HTR-8/SVneo (cell line): Measurements from ENCODE around the gene PRKCA.
A peak's percentile ranks its signal among the peaks of the same experiment; 100 is the strongest.
"Not testable (repeated sequence)": the region's sequence is repeated elsewhere in the genome, so short reads cannot be mapped to it uniquely, and the experiment has no call there.

Experiments used
- DNase-seq: peaks from one replicate; pipeline ENCODE4 v3.0.0; 2011; ENCODE audit warnings: low spot score, mixed read lengths; ENCODE audit not compliant: insufficient read length
- FAIRE-seq: peaks from 2 replicates; lab custom pipeline; 2011; peaks lifted over from hg19 to GRCh38; lab: Jason Lieb, UNC

Gene PRKCA

DNA sequence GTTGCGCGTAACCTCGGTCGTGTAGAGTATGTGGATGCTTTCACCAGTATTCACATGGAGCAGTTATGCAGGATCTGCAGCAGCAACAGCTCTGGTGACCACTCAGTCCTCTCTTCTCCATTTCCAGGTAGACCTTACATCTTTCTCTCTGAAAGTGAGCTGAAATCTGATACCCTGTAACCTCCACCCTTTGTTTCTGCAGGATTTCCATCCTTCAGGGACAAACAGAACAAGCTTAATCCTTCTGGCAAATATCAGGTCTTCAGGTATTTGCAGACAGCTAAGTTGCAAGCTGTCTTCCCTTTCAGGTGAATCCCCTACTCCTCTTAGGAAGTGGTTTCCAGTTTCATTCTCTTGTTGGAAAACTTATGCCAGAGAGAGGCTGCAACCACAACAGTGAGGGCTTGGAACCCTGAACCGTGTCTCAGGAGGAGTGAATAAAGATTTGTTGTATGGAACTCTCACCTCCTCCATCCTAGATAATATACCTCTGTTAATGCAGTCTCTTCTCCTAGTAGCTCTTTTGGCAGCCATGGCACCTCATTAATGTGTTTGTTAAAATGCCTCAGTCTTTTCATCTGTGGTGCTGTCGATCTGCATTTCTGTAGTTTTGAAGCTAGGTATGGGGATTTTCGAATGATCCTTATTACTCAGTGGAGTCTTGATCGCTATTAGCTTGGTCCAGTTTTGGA is 172.5 kb downstream of the PRKCA start:
- DNase-seq (no peak), FAIRE-seq (no peak)

DNA sequence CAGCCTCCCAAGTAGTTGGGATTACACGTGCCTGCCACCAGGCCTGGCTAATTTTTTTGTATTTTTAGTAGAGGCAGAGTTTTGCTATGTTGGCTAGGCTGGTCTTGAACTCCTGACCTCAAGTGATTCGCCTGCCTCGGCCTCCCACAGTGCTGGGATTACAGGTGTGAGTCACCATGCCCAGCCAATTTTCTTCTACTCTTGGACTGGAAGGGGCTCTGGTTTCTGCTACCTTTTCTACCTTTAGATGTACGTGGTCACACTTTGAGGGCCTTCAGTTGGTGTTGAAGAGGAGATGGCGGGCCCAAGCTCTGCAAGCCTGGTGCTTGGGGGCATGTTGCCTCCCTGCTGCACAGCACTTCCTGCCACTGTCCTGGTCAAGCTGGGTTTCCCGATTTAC is 173.6 kb downstream of the PRKCA start:
- no peak for DNase-seq
- FAIRE-seq, result no peak

DNA sequence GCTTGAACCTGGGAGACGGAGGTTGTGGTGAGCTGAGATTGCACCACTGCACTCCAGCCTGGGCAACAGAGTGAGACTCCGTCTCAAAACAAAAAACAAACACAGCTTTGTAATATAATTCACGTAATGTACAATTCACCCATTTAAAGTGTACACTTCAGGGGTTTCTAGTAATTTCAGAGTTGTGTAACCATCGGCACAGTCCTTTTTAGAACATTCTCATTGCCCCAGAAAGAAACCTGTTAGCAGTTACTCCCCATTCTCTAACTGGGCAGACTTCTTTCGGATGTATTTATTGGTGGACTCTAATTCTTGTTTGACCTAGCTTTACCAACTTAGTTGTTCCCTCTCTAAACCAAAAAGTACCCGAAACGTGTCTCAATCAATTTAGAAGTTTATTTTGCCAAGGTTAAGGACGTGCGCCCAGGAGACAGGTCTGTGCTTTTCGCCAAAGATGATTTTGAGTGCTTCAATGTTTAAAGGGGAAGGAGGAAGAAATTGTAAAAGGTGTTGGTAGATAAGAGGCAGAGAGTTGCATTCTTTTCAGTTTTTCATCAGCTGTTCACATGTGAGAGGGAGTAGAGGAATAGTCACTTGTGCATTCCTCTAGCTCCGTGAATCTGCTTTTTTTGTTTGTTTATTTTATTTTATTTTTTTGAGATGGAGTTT is 175.3 kb downstream of the PRKCA start:
- DNase-seq, result no peak
- FAIRE-seq, result no peak

DNA sequence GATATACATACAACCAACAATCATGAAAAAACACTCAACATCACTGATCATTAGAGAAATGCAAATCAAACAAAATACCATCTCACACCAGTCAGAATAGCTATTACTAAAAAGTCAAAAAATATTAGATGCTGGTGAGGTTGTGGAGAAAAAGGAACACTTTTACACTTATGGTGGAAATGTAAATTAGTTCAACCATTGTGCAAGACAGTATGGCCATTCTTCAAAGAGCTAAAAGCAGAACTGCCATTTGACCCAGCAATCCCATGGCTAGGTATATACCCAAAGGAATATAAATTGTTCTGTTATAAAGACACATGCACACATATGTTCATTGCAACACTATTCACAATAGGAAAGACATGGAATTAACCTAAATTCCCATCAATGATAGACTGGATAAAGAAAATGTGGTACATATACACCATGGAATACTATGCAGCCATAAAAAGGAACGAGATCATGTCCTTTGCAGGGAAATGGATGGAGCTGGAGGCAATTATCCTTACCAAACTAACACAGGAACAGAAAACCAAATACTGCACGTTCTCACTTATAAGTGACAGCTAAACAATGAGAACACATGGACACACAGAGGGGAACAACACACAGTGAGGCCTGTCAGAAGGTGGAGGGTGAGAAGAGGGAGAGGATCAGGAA is 176.9 kb downstream of the PRKCA start:
- not testable (repeated sequence) for DNase-seq
- FAIRE-seq, result peak; percentile 55

DNA sequence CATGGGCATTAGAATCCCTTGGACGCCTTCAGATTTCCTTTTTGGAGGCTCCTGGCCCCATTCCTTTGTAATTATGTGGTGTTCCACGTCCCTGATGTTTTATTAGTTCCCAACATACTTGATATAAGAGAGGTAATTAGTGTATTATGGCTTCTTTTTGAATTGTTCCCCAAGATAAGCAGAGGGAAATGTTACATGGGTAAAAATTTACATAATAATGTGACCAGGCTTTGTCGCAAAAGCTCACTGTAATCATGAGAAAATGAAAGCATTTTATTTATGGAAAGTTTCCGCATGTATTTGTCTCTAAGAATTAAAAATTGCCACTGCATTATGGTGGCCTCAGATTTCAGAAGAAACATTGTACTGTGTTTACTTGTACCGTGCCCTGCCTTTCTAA is 177.8 kb downstream of the PRKCA start:
- no peak for FAIRE-seq
- DNase-seq, result no peak

DNA sequence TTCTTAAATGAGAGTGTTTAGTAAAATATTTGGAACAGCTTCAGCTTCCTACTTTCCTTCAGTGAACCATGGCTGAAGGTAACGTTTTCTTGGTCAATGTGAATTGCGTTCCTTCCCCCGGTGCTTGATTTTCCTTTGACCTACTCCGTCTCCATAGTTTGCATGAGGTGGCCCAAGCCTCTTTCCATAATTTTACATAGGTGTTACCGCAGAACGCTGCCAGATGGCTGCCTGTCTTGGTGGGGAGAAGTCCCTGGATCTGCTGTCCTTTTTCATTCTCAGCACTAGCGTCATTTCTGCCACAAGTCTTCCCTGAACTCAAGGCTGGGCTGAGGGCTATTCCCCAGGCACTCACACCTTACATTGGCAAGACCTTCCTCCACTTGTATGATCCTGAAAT is 178.4 kb downstream of the PRKCA start:
- no peak for DNase-seq
- no peak for FAIRE-seq

DNA sequence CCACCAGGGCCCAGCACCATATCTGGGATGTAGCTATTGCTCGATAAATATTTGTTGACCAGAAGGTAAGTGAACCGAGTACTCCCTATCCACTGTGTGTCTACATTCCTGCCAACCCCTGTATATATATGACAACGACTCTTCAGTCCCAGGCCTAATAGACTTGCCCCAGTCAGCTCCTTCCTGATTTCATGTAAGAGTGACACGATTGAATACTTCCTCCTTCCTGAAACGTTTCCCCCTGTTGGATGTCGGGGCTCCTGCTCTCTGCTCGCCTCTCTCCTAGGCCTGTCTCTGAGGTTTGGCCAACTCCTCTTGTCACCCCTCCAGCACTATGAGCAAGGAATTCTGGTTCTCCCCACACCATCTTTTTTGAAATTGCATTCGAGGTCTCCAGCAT is 178.9 kb downstream of the PRKCA start:
- DNase-seq, result no peak
- no peak for FAIRE-seq

DNA sequence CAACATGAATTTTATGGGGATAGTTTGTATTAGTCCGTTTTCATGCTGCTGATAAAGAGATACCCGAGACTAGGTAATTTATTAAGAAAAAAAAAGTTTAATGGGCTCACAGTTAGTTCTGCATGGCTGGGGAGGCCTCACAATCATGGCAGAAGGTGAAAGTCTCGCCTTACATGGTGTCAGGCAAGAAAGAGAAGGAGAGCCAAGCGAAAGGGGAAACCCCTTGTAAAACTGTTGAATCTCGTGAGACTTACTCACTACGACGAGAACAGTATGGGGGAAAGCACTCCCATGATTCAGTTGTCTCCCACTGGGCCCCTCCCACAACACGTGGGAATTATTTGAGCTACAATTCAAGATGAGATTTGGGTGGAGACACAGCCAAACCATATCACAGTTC is 181.5 kb downstream of the PRKCA start:
- DNase-seq, result no peak
- no peak for FAIRE-seq

DNA sequence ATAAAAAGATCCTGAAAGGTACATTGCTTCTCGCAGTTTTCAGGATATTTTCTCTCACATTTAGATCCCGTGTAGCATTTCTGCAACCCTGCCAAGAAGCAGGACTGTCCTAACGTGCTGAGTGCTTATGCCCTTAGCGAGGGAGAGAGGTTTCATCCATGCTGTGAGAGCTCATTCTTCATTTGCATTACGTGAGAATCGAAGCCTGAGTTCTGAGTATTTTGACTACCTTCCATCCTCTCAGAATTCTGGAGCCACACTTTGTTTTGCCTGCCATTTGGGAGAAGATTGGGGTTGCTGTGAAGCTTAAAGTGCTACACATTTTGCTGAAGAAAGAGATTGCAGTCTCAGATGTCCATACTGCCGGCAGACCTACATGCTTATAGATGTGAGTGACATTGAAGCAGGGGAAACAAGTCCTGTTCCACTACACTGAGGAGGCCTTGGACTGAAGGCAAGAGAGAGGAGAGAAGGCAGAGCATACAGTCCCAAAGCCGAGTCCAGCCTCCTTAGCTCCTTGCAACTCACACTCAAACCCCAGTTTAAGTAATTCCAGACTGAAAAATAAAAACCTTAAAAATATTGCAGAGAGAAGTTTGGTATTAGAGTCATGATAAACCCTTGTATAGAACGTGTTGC is 183.0 kb downstream of the PRKCA start:
- peak; percentile 71 for FAIRE-seq
- no peak for DNase-seq

DNA sequence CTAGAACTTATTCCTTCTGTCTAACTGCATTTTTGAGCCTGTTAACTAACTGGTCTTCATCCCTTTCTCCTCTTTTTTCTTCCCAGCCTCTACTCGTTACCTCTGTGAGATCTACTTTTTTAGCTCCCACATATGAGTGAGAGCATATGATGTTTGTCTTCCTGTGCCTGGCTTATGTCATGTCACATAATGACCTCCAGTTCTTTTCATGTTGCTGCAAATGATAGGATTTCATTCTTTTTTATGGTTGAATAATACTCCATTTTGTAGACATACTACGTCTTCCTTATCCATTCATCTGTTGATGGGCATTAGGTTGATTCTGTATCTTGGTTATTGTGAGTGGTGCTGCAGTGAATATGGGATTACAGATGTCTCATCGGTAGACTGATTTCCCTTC is 184.7 kb downstream of the PRKCA start:
- FAIRE-seq, result no peak
- no peak for DNase-seq

DNA sequence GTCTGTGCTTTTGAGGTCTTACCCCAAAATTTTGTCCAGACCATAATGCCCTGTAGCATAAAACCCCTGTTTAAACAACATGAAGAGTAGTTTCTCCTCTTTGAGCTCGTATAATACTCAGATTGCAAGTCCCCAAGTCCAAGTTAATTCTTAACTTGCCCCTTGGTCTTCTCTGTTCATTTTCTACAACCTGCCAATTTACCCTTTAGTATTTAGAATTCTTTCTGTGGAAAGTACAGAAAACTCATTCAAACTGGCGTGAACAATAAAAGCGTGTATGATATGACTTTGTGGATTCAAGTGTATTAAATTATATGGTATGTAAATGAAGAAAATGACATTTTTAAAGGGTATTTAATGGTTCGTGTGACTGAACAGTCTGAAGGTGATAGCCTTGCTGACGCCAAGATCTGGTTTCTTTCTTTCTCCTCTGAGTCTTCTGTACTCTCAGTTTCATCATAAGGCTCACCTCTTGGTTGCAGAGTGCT is 185.6 kb downstream of the PRKCA start:
- FAIRE-seq, result no peak
- DNase-seq, result no peak

DNA sequence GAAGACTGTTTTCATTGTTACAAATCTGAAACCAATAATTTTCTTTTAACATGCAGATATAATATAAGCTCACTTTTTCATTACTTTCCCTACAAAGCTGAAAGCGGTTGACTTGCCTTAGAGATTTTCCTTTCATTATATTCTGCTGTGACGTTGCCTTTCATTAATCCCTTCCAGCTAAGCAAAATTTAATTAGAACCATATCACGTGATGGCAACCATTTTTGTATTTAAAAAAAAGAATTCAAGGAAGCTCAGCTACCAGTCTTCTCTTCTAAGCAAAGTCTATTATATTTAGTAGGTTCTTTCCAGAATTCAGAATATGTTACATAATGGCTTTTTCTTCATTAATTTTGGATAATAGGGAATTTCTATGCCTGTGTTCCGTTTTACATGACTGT is 186.5 kb downstream of the PRKCA start:
- DNase-seq, result no peak
- no peak for FAIRE-seq

DNA sequence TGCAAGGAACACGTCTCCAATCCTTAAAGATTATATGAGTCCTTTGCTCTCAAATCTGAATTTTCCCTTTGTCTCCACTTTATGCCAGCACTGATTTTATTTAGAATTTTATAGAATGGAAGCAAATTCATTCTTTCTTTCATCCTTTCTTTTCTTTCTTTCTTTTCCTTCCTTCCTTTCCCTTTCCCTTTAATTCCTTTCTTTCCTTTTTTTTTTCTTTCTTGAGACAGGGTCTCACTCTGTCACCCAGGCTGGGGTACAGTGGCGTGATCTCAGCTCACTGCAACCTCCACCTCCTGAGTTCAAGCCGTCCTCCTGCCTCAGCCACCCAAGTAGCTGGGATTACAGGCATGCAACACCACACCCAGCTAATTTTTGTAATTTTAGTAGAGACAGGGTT is 187.2 kb downstream of the PRKCA start:
- FAIRE-seq, DNase-seq: not testable (repeated sequence)

DNA sequence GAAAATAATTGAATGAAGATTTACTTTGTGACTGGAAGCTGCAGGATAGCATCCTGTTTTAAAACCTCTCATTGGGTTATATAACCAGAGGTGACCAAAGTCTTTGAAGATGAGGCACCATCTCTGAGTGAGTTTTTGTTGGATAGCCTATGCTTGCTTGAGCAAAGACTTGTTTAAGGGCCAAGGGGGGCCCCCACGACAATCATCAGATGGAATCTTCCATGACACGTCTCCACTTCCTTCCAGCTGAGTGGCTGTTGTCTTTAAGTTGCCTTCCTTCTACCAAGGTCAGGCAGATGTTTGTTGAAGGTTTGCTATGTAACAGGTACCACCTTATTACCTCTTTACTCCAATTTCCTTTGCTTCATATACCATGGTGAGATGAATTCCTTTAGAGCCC is 188.8 kb downstream of the PRKCA start:
- FAIRE-seq, result no peak
- no peak for DNase-seq

DNA sequence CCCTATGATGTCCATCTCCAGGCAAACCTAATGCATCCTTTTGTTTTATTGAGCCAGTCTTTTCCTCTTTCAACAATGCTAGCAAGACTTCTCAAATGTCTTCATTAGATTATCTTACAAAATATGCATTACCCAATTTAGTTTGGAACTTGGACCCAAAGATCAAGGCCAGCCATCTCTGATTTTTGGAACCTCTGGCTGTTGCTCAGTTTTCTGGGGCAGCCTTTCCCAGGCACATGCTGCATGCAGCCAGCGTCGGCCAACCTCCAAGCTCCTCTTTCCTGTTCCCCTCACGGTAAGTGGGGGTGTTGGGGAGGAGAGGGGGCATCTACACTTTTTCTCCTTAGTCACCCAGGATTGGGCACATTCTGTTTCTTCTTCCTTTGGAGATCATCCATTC is 189.3 kb downstream of the PRKCA start:
- DNase-seq, result no peak
- no peak for FAIRE-seq

DNA sequence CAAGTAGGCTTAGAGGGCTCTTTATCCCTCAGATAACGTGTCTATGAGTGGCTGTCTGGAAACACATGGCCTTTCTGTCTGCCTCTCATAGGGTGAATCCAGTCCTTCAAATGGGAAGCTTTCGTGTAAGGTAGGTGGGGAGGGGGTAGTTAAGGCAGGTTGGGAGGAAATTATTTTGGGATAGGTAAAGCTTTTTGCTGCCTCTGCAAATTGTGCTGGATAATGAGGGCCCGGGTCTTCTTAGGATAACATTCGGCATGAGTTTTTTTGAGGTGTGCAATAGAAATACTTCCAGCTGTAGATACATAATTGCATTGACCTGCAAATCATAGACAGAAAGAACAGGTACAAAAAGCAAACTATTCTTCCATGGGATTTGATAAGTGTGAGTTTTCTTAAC is 189.7 kb downstream of the PRKCA start:
- FAIRE-seq (no peak), DNase-seq (no peak)

DNA sequence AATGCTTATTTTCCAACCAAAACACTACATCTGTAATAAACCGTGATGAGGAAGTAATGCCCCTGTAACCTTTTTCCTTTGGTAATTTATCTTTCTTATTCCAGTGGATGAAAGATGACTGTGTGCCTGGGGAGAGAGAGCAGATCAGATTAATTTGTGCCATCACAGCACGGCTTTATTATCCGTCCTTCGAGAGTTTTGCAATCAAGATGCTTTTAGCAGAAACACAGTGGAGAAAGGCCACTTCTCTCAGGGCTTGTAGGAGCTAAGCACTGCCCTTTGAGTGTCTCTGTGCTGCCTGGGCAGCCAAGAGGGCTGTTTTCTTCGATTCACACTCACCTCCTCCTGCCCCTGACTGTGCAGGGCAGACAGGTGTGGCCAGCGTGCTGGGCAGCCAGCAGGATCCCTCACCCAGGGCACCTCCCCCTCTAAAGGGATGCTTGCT is 190.2 kb downstream of the PRKCA start:
- peak; percentile 4 for FAIRE-seq
- no peak for DNase-seq

DNA sequence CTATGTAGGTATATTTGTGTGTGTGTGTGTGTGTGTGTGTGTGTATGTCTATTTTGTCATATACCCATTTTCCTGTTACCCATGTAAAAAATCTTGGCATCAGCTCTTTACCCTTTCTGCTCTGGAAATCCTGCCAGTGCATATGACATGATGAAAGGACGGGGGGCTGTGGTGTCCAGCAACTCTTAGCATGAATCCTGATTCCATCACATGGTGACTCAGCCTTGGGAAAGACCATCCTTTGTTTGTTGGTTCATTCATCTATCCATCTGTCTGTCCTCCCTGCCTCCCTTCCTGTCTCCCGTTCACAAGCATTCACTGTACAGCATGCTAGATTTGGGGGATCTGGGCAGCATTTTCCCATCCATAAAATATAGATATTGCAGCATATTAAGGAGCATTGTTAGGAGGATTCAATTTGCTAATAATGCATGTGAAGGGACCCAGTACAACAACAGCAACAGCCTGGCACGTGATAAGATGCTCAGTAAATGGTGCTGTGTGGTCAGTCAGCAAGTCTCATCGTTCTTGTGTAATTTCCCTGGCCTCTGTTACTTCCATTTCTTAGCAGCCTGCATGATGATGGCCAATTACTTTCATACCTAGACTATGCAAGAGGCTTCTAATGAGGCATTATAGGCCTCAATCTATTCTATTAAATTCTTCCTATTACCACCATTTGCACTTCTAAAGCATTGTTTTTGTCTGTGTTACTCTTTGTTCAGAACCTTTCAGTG is 191.0 kb downstream of the PRKCA start:
- FAIRE-seq, result peak; percentile 57
- DNase-seq, result no peak

DNA sequence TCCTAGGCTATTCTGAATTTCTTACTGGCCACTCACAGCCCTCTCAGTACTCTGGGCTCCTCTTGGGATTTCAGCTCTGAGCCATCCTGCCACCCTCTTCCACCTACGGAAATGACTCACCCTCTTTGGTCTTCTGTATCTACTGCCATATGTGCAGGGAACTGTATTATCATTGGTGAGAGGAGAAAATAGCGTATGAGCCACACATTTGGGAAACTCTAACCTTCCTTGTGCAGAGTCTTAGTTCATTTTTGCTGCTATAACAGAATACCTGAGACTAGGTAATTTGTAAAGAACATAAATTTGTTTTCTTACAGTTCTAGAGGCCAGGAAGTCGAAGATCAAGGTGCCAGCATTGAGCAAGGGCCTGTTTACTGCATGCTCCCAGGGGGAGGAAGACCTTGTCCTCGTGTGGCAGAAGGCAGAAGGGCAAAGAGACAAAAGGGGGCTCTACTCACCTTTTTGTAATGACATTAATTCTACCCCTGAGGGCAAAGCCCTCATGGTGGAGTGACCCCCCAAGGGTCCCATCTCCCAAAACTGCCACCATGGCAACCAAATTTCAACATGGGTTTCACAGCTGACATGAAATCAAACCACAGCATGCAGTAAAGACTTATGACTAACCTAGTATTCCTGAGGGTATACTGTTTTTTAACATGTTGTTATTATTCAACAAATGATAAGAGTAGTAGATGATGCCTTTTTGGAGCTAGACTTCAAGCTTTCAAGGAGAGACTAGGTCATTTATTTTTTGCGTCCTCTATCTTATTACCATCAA is 191.8 kb downstream of the PRKCA start:
- peak; percentile 86 for DNase-seq
- peak; percentile 72 for FAIRE-seq
